ENCODE data around the gene NPLOC4. TPM values are rescaled to one million over a fixed set of nuclear protein-coding genes. Genes with fewer than 3 reads are reported as not detected.
"Not testable (repeated sequence)": the region's sequence is repeated elsewhere in the genome, so short reads cannot be mapped to it uniquely, and the experiment has no call there.

Gene NPLOC4
- total RNA-seq, 1 experiment from 2014 or later = 88.1 TPM

DNA sequence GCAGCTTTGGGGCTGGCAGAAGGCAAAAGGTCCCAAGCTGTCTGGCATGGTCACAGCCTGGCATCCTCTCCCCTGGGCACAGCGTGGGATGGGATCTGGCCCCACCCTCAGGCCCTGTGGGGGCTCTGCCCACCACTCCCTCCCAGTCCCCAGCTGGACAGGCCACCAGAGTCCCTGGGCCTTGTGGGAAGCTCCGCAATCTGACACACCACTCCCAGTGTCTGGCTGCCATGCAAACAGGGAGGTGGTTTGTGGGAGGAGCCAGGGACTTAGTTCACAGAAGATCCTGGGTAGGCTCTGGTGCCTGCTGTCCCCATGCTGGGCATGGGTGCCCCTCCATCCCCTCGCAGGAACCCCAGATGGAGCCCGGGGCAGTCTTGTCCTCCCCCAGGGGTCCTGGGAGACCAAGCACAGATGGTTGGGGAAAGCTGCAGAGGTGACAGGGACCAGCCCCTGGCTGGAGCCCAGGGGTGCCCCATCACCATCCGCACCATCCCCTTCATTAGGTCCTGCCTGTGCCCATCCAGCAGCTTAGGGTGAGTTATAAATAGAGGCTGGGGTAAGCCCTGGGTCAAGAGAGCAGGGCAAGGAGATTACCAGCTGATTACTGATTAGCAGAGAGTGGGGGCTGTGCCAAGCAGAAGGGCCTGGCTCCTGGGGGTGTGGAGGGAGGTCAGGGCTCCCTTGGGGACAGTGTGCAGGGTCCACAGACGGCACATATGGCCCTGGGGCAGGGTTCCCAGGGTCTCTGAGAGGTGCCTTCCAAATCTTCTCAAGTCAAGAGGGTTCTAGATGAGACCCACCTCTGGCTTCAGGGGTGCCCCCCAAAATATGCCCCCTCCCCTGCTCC, 102.5 kb downstream of the NPLOC4 start:
- DNase-seq (ENCODE audit: low read depth) = no peak
- in situ Hi-C loops (cut with HindIII; ENCODE audit: low pct_unique_long_range_greater_than_20kb, low sequenced_read_pairs) = no loop called here

DNA sequence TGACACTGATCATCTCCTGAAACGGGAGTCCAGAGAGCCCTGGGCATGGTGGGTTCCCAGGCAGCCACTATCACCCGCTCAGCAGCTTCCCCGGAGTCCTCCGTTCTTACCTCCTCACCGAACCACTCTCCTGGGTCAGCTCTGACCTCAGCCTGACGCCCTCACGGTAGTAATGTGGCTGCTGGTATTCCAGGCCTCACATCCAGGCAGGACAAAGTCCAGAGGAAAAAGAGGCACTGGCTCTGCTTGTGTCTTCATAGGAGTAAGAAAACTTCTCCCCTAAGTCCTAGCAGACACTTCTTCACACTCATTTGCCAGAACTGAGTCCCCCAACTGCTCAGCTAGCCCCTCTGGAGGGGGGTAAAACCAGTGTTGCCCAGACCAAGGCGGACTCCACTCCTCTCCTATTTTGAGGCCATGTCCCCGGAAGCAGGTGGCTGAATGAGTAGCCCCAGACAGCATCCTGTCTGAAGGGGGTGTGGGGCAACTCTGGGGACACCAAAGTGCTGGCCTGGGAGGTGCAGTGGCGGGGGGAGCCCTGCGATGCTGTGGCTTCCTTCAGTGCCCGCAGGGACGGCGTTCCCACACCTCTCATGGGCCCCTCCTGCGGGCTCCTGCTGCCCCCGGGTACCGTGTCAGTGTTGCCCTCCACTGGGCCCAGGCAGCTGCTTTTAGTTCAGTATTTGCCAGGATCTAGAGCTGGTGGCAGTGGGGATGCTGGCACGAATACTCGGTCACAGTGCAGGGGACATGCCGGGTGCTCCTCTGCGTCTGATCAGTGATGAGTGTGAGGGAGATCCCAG, 103.4 kb downstream of the NPLOC4 start:
- in situ Hi-C loops (cut with HindIII; ENCODE audit: low pct_unique_long_range_greater_than_20kb, low sequenced_read_pairs) = no loop called here
- no peak for DNase-seq (ENCODE audit: low read depth)

DNA sequence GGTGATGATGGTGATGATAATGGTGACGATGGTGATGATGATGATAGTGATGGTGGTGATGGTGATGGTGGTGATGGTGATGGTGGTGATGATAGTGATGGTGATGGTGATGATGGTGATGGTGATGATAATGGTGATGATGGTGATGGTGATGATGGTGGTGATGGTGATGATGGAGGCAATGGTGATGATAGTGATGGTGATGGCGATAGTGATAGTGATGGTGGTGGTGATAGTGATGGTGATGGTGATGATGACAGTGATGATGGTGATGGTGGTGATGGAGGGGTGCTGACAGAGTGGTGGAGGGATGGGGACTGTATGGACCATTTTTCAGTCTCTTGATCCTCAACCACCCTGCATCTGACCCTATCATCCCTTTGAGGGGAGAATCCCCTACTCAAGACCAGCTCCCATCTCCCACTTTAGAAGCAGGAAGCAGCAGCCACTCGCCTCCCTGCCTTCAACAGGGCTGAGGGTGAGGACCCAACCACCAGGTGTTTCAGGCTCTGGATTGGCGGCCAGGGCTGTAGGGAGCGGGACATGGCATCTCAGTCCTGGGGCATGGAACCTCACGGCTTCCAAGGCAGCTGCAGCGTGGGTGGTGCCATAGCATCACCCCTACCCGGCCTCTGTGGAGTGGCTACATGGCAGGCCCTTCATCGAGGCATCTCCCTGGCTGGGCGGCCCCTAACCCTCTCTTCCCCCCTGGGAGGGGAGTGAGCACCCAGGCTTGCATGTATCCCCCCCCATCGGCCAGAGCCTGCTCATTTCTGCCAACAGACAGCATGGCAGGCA, 104.2 kb downstream of the NPLOC4 start:
- in situ Hi-C loops (cut with HindIII; ENCODE audit: low pct_unique_long_range_greater_than_20kb, low sequenced_read_pairs) = no loop called here
- no peak for DNase-seq (ENCODE audit: low read depth)

DNA sequence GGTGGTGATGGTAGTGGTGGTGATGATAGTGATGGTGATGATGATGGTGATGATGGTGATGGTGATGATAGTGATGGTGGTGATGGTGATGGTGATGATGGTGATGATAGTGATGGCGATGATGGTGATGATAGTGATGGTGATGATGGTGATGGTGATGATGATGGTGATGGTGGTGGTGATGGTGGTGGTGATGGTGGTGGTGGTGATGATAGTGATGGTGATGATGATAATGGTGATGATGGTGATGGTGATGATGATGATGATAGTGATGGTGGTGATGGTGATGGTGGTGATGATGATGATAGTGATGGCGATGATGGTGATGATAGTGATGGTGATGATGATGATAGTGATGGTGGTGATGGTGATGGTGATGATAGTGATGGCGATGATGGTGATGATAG, 104.9 kb downstream of the NPLOC4 start:
- DNase-seq (ENCODE audit: low read depth); in situ Hi-C loops (cut with HindIII; ENCODE audit: low pct_unique_long_range_greater_than_20kb, low sequenced_read_pairs): not testable (repeated sequence)

DNA sequence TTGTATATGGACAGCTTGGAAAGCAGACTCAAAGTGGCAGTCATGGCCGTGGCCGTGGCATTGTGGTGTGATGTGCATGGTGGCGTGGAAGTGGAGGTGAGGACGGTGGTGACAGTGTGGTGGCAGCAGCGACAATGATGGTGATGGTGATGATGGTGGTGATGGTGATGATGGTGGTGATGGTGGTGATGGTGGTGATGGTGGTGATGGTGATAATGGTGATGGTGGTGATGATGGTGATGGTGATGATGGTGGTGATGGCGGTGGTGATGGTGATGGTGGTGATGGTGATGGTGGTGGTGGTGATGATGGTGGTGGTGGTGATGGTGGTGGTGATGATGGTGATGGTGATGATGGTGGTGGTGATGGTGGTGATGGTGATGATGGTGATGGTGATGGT, 105.9 kb downstream of the NPLOC4 start:
- DNase-seq (ENCODE audit: low read depth); in situ Hi-C loops (cut with HindIII; ENCODE audit: low pct_unique_long_range_greater_than_20kb, low sequenced_read_pairs): not testable (repeated sequence)

DNA sequence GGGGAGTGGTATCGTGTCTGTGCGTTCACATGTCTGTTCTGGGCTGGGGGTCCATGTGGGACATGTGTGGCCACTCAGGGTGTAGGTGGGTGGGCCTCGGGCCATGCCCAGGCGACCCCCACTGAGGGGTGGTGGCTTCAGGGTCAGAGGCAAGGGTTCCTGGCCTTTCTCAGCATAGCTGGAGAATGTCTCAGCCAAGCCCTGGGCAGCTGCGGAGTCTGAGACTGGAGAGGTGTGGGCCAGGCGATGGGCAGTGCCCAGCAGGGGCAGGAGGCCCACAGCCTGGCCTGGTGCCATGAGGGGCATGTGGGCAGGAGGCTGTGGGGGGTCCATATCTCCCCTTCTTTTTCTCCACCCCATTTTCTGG, 107.5 kb downstream of the NPLOC4 start:
- in situ Hi-C loops (cut with HindIII; ENCODE audit: low pct_unique_long_range_greater_than_20kb, low sequenced_read_pairs) = no loop called here
- DNase-seq (ENCODE audit: low read depth) = no peak

DNA sequence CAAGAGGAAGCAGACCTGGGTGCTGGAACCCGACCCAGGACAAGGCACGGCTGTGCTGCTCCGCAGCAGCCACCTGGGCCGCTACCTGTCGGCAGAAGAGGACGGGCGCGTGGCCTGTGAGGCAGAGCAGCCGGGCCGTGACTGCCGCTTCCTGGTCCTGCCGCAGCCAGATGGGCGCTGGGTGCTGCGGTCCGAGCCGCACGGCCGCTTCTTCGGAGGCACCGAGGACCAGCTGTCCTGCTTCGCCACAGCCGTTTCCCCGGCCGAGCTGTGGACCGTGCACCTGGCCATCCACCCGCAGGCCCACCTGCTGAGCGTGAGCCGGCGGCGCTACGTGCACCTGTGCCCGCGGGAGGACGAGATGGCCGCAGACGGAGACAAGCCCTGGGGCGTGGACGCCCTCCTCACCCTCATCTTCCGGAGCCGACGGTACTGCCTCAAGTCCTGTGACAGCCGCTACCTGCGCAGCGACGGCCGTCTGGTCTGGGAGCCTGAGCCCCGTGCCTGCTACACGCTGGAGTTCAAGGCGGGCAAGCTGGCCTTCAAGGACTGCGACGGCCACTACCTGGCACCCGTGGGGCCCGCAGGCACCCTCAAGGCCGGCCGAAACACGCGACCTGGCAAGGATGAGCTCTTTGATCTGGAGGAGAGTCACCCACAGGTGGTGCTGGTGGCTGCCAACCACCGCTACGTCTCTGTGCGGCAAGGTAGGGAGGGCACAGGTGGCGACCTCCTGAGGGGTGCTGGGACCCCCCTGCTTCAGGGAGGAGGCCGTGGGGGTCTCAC, 108.1 kb downstream of the NPLOC4 start:
- no peak for DNase-seq (ENCODE audit: low read depth)
- in situ Hi-C loops (cut with HindIII; ENCODE audit: low pct_unique_long_range_greater_than_20kb, low sequenced_read_pairs) = no loop called here

DNA sequence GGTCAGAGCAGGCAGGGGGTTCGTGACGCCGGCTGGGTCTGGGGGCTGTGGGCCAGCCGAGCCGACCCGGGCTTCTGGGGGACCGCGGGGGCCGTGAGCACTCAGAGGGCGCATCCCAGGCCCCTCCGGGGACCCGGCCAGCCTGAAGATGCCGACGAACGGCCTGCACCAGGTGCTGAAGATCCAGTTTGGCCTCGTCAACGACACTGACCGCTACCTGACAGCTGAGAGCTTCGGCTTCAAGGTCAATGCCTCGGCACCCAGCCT, 108.6 kb downstream of the NPLOC4 start:
- in situ Hi-C loops (cut with HindIII; ENCODE audit: low pct_unique_long_range_greater_than_20kb, low sequenced_read_pairs) = no loop called here
- DNase-seq (ENCODE audit: low read depth) = no peak

DNA sequence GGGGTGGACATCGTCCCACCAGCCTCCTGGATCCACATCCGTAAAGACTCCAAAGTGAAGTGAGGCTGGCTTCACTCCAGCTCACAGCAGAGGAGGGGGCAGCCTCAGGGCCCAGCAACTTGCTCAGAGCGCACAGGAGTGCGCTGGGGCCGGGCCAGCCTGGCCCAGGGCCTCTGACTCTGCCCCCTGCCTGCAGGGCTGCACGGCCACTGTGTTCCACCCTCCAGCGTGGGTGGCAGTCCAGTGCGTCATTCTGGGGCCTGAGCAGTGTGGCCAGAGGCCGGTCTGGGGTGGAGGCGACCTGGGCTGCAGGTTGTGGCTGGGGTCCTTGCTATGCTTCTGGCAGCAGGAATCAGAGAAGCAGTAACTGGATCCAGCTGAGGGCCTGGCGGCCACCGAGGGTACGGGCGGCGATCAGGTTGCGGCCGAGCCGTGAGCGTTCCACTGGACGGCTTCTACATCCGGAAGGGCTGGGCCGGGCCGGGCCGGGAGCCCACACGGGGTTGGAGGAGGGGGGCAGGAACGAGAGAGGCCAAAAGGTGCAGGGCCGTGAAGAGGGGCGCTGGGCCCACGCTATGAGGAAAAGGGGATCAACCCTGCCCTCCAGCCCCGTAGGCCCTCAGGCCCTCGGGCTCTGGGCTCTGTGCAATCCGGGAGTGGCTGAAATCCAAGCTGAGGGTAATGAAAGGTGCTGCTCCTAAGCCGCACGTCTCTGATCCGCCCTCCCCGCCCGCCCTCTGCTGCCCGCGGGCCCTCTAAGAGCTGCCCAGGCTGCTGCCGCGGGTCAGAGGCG, 109.1 kb downstream of the NPLOC4 start, which contains the start of gene FSCN2:
TSS of gene FSCN2 (plus strand) at position 787 of the 793 bp plus-strand sequence. CDS start 155 bp downstream, outside the sequence.
- in situ Hi-C loops (cut with HindIII; ENCODE audit: low pct_unique_long_range_greater_than_20kb, low sequenced_read_pairs) = no loop called here
- DNase-seq (ENCODE audit: low read depth) = no peak

DNA sequence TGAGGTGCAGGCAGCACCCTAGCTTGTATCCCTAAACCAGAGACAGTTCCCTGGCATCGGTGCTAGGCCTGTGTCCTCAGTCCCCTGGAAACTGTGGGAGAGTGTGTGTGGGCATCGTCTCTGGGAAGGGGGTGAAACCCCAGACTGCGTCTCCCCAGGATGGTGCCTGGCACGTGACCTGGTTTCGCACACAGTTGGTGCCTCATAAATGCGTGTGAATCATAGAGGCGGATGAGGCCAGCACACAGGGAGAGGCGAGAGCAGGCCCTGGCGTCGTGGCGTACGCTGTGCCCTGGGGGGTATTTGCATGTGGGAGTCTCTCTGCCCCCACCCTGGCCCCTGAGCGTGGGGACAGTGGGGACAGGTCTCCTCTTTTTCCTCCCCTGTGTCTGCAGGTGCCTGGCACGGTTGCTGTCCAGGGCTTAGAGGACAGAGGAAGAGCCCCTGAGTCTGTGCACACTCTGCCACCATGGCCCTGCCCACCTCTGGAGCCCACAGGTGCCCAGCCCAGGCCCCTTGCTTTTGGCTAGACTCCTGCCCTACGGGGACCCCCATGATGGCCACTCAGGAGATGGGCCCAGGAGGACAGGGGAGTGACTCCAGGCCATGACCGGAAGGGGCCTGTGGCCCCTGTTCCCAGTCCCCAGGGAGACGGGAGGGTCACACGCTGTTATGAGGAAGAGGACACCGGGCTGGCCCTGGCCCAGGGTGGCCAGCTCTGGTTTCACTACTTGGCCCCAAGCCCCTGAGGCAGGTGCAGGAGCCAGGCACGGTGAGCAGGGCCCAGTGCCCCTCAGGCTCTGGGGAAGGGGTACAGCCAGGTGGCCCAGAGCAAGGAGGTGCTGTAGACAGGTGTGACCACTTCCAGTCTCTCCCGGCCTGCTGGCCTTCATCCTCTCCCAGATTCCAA, 110.0 kb downstream of the NPLOC4 start:
- no peak for DNase-seq (ENCODE audit: low read depth)
- in situ Hi-C loops (cut with HindIII; ENCODE audit: low pct_unique_long_range_greater_than_20kb, low sequenced_read_pairs) = no loop called here

DNA sequence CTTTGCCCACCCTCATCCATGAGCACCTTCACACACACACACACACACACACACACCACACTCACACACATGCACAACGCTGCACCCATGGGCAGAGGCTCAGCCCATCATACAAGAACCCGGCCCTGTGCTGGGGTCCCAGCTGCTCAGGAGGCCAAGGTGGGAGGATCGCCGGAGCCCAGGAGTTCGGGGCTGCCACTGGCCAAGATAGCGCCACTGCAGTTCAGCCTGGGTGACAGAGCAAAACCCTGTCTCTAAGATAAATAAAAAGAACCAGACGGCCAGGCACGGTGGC, 112.1 kb downstream of the NPLOC4 start:
- no peak for DNase-seq (ENCODE audit: low read depth)
- in situ Hi-C loops (cut with HindIII; ENCODE audit: low pct_unique_long_range_greater_than_20kb, low sequenced_read_pairs) = no loop called here

DNA sequence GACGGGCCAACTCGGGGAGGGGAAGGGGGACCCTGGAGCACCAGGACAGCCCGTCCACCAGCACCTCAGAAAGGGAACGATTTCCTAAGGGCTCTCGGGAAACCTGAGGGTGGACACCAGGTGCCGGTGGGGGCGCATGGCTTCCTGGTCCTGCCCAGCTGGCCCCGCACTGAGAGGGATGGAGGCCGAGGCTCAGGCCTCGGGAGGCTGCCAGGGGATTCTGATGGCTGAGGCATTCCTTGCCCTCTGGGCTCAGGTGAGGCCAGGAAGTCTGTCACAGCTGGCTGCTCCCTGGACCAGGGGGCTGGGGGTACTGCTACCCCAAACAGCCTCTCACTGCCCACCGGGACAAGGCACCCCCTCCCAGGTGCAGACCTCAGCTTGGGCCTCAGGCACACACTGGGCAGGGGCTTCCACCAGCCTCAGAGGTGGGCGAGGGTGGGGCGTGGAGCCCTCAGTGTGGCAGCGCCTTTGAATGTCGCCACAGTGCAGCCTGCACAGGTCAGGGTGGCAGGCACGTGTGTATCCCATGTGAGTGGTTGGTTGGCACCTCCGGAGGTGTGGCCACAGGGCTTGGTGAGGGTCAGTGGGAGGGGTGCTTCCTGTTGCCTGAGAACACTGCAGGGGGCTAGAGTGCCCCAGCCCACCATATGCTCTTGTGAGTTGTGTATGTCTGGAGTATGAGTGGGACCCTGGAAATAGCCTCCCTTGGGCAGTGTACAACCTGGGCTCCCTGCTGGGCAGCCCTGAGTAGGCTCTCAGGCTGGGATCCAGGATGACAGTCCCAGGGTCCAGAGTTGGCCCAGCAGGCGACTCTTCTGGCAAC, 112.7 kb downstream of the NPLOC4 start:
- no peak for DNase-seq (ENCODE audit: low read depth)
- in situ Hi-C loops (cut with HindIII; ENCODE audit: low pct_unique_long_range_greater_than_20kb, low sequenced_read_pairs) = no loop called here

DNA sequence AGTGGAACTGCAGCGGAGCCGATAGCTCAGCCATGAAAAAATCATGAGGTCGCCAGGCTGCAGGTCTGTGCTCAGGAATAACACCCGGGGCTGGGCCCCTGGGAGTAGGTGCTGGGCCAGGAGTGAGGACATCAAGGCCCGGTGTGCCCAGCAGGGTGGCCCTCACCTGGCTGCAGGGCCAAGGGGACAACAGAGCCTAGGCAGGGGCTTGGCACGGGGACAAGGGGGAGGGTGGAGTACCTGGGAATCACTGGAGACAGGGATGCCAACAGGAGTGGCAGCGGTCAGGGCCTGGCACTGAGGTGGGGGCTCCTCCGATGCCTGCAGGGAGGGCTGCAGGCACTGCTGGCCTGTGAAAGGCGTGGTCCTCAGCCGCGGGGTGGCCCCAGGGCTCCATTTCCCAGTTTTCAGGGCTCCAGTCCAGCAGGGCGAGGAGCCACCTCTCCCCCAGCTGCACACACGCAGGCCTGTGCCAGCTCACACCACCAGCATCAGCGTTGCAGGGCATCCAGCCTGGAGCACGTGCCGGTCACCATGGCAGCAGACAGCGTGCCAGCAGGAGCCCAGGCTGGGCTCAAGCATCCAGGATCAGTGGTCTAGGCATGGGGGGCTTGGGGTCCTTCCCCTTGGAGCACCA, 113.4 kb downstream of the NPLOC4 start:
- no peak for DNase-seq (ENCODE audit: low read depth)
- in situ Hi-C loops (cut with HindIII; ENCODE audit: low pct_unique_long_range_greater_than_20kb, low sequenced_read_pairs) = no loop called here

DNA sequence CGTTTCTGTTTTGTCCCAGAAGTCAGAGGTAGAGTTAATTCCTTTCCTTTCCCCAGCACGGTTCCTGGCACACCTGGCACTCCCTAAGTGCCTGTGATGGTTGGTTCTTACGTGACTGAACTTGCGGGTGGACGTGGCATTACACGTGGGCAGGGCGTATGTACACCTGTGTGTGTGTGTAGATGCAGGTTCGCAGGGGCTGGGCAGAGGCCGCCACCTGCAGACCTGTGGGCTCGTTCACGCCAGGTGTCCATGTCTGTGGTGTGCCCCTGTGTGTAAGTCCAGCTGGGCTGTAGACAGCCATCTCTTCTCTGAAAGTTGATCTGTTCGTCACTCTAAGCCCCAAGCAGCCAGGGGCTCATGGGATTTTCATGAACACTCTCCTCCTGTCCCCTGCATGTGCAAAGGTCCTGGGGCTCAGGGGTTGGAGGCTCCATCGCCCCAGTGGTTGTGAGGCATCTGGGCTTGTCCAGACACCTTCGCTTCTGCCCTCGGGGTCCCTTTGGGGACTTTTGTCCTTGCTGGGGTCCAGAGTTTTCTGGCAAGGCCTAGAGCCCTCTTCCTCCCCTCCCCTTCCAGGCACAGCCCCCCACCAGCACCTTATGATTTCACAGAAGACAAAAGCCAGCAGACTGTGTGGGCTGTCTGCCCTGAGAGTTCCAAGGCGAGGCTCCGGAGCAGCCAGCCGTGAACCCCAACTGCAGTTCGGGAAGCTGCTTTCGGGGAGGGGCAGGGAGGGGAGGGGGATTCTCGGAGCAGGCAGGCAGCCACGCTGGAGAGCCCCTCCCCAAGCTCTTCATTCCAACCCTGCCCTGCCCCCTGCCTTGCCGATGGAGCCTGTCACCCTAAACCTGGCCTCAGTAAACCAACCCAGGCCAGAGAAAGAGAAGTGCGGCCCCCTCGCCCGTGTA, 114.2 kb downstream of the NPLOC4 start:
- in situ Hi-C loops (cut with HindIII; ENCODE audit: low pct_unique_long_range_greater_than_20kb, low sequenced_read_pairs) = no loop called here

More for the DNA sequence above, 114.2 kb downstream of the NPLOC4 start:
- no peak for DNase-seq (ENCODE audit: low read depth)
